ENCODE data around the gene SERAC1. TPM values are rescaled to one million over a fixed set of nuclear protein-coding genes. Genes with fewer than 3 reads are reported as not detected.
A peak's percentile ranks its signal among the peaks of the same experiment; 100 is the strongest.

Gene SERAC1
- polyA plus RNA-seq, 2 of the 4 experiments (the other 2 are of a cell fraction): 5.1 to 6.7 TPM

DNA sequence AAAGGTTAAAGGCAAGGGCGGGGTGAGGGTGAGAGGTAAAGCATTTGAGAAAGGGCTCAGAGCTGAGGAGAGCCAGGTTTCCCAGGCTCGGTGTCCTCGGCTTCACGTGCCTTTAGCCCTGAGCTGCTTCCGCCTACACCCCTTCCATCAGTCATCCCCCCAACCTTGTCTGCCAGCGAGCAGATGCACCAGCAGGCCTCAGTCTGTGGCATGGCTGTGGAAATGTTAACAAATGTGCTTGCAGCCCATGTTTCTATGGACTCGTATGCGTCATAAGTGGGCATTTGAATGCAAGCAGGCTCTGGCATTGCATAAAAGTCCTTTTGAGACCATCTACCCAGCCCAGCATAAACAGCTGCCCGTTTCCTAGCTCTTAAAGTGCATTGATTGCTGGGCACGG lies 97.5 kb downstream of the SERAC1 start (continued):
- TF ChIP-seq, protein P1, sequence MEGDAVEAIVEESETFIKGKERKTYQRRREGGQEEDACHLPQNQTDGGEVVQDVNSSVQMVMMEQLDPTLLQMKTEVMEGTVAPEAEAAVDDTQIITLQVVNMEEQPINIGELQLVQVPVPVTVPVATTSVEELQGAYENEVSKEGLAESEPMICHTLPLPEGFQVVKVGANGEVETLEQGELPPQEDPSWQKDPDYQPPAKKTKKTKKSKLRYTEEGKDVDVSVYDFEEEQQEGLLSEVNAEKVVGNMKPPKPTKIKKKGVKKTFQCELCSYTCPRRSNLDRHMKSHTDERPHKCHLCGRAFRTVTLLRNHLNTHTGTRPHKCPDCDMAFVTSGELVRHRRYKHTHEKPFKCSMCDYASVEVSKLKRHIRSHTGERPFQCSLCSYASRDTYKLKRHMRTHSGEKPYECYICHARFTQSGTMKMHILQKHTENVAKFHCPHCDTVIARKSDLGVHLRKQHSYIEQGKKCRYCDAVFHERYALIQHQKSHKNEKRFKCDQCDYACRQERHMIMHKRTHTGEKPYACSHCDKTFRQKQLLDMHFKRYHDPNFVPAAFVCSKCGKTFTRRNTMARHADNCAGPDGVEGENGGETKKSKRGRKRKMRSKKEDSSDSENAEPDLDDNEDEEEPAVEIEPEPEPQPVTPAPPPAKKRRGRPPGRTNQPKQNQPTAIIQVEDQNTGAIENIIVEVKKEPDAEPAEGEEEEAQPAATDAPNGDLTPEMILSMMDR (IDR thresholded peaks at IDR 0.05): no peak
- TF ChIP-seq KDM1A (IDR thresholded peaks at IDR 0.05; ENCODE audit: low read depth): no peak
- no peak for TF ChIP-seq FOSL2 (IDR thresholded peaks at IDR 0.05)
- TF ChIP-seq FOSL2 (CRISPR knock-in tag; IDR thresholded peaks at IDR 0.05): no peak

- DNase-seq (ENCODE audit: low read depth in 1 of 2, low spot score in 1 of 2) (no peak), FAIRE-seq (no peak), ATAC-seq (no peak)
- ChIA-PET POLR2A (interaction anchor here (1.1 kb wide), 1 partner anchor 9 kb away, joined by 4 read pairs; no protein-coding TSS in a partner anchor), CTCF (interaction anchor here (0.6 to 6.0 kb wide), 8 partner anchors 9 to 313 kb away, joined by 3 to 57 read pairs (median 5); partner anchors contain the start of gene SYNJ2)
- Histone ChIP-seq H3K4me2 (no peak overlapping the region), H3K27ac (peak overlapping the region; percentile 82 to 85), H3K4me3 (no peak overlapping the region), H3K9me3 (no peaks in the 10 kb centered on the region), H3K4me1 (peaks cover 40% of the 10 kb centered on the region)
- TF ChIP-seq JUN (IDR thresholded peaks at IDR 0.05): no peak
- no peak for TF ChIP-seq TFCP2L1 (CRISPR knock-in tag; IDR thresholded peaks at IDR 0.05)
- TF ChIP-seq ATOH8 (CRISPR knock-in tag; IDR thresholded peaks at IDR 0.05; ENCODE audit: low read depth): no peak
- TF ChIP-seq ESRRA (IDR thresholded peaks at IDR 0.05; ENCODE audit: borderline replicate concordance, low read length): no peak
- TF ChIP-seq SREBF2 (IDR thresholded peaks at IDR 0.05): no peak
- TF ChIP-seq ZSCAN20 (CRISPR knock-in tag; IDR thresholded peaks at IDR 0.05): no peak
- TF ChIP-seq, protein P2, sequence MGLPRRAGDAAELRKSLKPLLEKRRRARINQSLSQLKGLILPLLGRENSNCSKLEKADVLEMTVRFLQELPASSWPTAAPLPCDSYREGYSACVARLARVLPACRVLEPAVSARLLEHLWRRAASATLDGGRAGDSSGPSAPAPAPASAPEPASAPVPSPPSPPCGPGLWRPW (IDR thresholded peaks at IDR 0.05): no peak
- WGBS (ENCODE audit: missing lambda C conversion rate): 91% methylated on average over 6 of the region's 6 CpGs
Measured at GRCh38 chr6:158069800-158070195, 98.3 kb downstream of the SERAC1 start.

GRCh38 chr6:158068893-158069799 lies 98.9 kb downstream of the SERAC1 start:
- CTCF ChIA-PET: interaction anchor here (0.6 to 6.0 kb wide), 7 partner anchors 9 to 313 kb away, joined by 3 to 57 read pairs (median 5); no protein-coding TSS in a partner anchor
- Histone ChIP-seq H3K27ac (peak overlapping the region; percentile 82 to 85), H3K4me3 (no peak overlapping the region), H3K9me3 (no peaks in the 10 kb centered on the region), H3K4me1 (peaks cover 40% of the 10 kb centered on the region), H3K4me2 (peak overlapping the region; percentile 63)
- TF ChIP-seq JUNB (IDR thresholded peaks at IDR 0.05): peak; percentile 34
- no peak for TF ChIP-seq NFE2L2 (conservative IDR thresholded peaks at IDR 0.05; ENCODE audit: low read length)
- TF ChIP-seq, protein P1 (IDR thresholded peaks at IDR 0.05): no peak
- TF ChIP-seq NR3C1 (IDR thresholded peaks at IDR 0.05): no peak
- no peak for TF ChIP-seq CBX8 (IDR thresholded peaks at IDR 0.05)
- no peak for TF ChIP-seq BHLHE40 (IDR thresholded peaks at IDR 0.05; ENCODE audit: low read depth, low read length)
- TF ChIP-seq PBX3 (IDR thresholded peaks at IDR 0.05): no peak
- TF ChIP-seq KDM1A (IDR thresholded peaks at IDR 0.05; ENCODE audit: low read depth): no peak
- TF ChIP-seq, protein P3, sequence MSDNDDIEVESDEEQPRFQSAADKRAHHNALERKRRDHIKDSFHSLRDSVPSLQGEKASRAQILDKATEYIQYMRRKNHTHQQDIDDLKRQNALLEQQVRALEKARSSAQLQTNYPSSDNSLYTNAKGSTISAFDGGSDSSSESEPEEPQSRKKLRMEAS (IDR thresholded peaks at IDR 0.05): peak; percentile 59; the same call in 1 of the 2 replicates
- peak; percentile 55 to 65 for DNase-seq (ENCODE audit: low read depth in 1 of 2, low spot score in 1 of 2)
- WGBS (ENCODE audit: missing lambda C conversion rate): 58% methylated on average over 14 of the region's 14 CpGs
- POLR2A ChIA-PET: interaction anchor here (1.1 kb wide), 1 partner anchor 9 kb away, joined by 4 read pairs; no protein-coding TSS in a partner anchor
- no peak for FAIRE-seq
- ATAC-seq: peak; percentile 68 to 71

Measured in A549 (cell line).